Esophagus squamous epithelium (tissue), 5 donors: ENCODE data around the gene AGFG2. TPM values are rescaled to one million over a fixed set of nuclear protein-coding genes. Genes with fewer than 3 reads are reported as not detected.

ENCODE experiments used
- DNase-seq: peaks from one replicate; lab custom pipeline; 2025; lab: John Stamatoyannopoulos, UW
- H3K27ac ChIP-seq, 4 donors: fragments of 200-600 bp; sonication (generic); one replicate each; pipeline ENCODE4 v1.5.1; 2016 to 2019; ENCODE audit warnings: mild to moderate bottlenecking in 1 of 4
- H3K27me3 ChIP-seq, 4 donors: fragments of 200-600 bp; sonication (generic); 1 replicate in 3 of 4; 2 replicates in 1 of 4; pipeline versions ENCODE4 v1.5.1 to v1.6.0; 2017 to 2021; ENCODE audit warnings: antibody characterized with exemption in 1 of 4
- H3K36me3 ChIP-seq, 3 donors: fragments of 200-600 bp; sonication (generic); one replicate each; pipeline ENCODE4 v1.5.1; 2016 to 2019
- H3K4me1 ChIP-seq, 3 donors: fragments of 200-600 bp; sonication (generic); one replicate each; pipeline ENCODE4 v1.5.1; 2017 to 2019
- H3K4me3 ChIP-seq, 4 donors: fragments of 200-600 bp; sonication (generic); 1 replicate in 3 of 4; 2 replicates in 1 of 4; pipeline ENCODE4 v1.5.1; 2016 to 2019; ENCODE audit warnings: mild to moderate bottlenecking in 2 of 4, moderate library complexity in 1 of 4
- H3K9me3 ChIP-seq, 3 donors: fragments of 200-600 bp; sonication (generic); one replicate each; pipeline ENCODE4 v1.5.1; 2016 to 2019
- CTCF ChIP-seq, 6 experiments: fragments of 450-650 bp in 4 of 6; fragments of 200-600 bp in 2 of 6; sonication (generic) in 2 of 6; IDR thresholded peaks; one replicate each; pipeline ENCODE4 v1.5.1; 2016 to 2019; ENCODE audit warnings: antibody characterized with exemption in 6 of 6, mild to moderate bottlenecking in 4 of 6, moderate library complexity in 4 of 6
- POLR2A ChIP-seq, 4 donors: fragments of 450-650 bp; IDR thresholded peaks; one replicate each; pipeline ENCODE4 v1.6.1; 2017; ENCODE audit warnings: antibody characterized with exemption in 4 of 4, mild to moderate bottlenecking in 4 of 4, moderate library complexity in 3 of 4
- WGBS, 2 donors: methylation state at CpG; one replicate each; pipeline ENCODE4 v1.1.5; 2018; 5-methylcytosine and 5-hydroxymethylcytosine counted together
- intact Hi-C: fragments of 100-400 bp; cut with DNase I; formaldehyde crosslinking; loops from one replicate; pipeline ENCODE4 v1.15.0; 2022
- total RNA-seq, 4 donors: library from RNA; depleted of rRNA; stranded (reverse); fragments of >200 nt; gene quantifications; one replicate each; pipeline ENCODE4 v1.1.0, GENCODE V29; 2016
- donor health status: DM: yes; HTN: yes; CAD: no.

The AGFG2 gene
- total RNA-seq, 4 donors from 2014 or later: 14.5 to 49.2 (median 26.6) TPM

DNA sequence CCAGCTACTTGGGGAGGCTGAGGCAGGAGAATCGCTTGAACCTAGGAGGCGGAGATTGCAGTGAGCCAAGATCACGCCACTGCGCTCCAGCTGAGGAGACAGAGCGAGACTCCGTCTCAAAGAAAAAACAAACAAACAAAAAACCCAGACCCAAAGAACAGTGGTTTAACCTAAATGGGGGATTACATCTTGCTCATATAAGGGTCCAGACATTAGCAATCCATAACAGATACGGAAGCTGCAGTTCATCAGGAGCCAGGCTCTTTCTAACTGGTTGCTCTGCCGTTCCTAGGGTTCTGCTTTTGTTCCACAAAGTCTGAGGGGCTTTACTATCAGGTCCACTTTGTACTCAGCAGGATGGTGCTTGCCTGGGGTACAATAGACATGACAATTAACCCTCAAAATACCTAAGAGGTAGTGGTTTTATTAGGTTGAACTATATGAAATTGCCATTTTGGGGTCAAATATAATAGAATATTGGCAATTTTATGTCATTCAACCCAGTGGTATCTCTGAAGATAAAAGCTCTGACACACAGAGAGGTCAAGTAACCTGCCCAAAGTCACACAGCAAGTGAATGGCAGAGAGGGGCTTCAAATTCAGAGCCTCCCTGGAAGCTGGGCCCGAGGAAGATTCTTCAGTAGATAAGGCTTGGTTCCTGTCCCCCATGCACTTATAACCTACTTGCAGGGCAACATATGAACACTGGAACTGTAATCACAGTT, 34.0 kb upstream of the AGFG2 start:
- TF ChIP-seq CTCF (IDR thresholded peaks at IDR 0.05) (no peak), POLR2A (IDR thresholded peaks at IDR 0.05) (no peak)
- Histone ChIP-seq H3K27ac (no peak overlapping the region), H3K9me3 (no peaks in the 10 kb centered on the region), H3K36me3 (no peaks in the 10 kb centered on the region), H3K4me1 (peaks cover 0 to 13% (median 0%) of the 10 kb centered on the region in 3 donors), H3K27me3 (no peaks in the 10 kb centered on the region), H3K4me3 (no peak overlapping the region)
- WGBS, 2 donors: 86 to 94% methylated on average over 9 of the region's 9 CpGs
- intact Hi-C loops: no loop called here
- DNase-seq: no peak

DNA sequence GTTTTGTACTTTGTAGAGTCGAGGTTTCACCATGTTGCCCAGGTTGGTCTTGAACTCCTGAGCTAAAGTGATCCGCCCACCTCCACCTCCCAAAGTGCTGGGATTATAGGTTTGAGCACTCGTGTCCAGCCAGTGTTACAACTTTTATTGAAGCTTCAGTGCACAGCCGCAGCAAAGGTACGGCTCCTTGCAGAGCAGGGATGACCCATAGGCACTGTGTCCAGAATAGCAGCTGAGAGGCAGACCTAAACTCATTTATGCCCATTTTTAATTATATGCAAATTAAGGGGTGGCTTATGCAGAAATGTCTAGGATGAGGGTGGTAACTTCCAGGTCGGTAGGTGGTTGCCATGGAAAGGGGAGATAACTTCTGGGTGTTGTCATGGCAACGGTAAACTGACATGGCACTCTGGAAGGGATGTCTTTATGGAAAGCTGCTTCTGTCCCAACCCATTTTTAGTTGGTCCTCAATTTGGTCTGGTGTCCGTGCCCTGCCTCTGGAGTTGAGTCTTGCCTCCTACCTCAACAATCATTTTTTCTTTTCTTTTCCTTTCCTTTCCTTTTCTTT, 32.6 kb upstream of the AGFG2 start:
- H3K27me3 ChIP-seq: no peaks in the 10 kb centered on the region
- intact Hi-C loops: no loop called here
- H3K27ac ChIP-seq: no peak overlapping the region
- no peak for DNase-seq
- H3K36me3 ChIP-seq: no peaks in the 10 kb centered on the region
- peaks cover 0 to 13% (median 0%) of the 10 kb centered on the region in 3 donors for H3K4me1 ChIP-seq
- no peak overlapping the region for H3K4me3 ChIP-seq
- WGBS, 2 donors: 50 to 62% methylated on average over 6 to 7 of the region's 8 CpGs
- TF ChIP-seq CTCF (IDR thresholded peaks at IDR 0.05) (no peak), POLR2A (IDR thresholded peaks at IDR 0.05) (no peak)
- H3K9me3 ChIP-seq: no peaks in the 10 kb centered on the region

GRCh38 chr7:100509231-100509630, 29.8 kb upstream of the AGFG2 start:
- H3K27ac ChIP-seq: peak overlapping the region; percentile 3 to 53 (median 45)
- no peak for DNase-seq

GRCh38 chr7:100510437-100511239, 28.4 kb upstream of the AGFG2 start:
- no peak for DNase-seq
- H3K27ac ChIP-seq: no peak overlapping the region
- 82 to 88% methylated on average over 9 of the region's 9 CpGs for WGBS, 2 donors
- TF ChIP-seq POLR2A (IDR thresholded peaks at IDR 0.05): no peak
- TF ChIP-seq CTCF (IDR thresholded peaks at IDR 0.05): no peak
- H3K27me3 ChIP-seq: no peaks in the 10 kb centered on the region
- intact Hi-C loops: no loop called here
- no peaks in the 10 kb centered on the region for H3K36me3 ChIP-seq
- no peak overlapping the region for H3K4me3 ChIP-seq
- H3K4me1 ChIP-seq: peaks cover 3 to 23% (median 7%) of the 10 kb centered on the region in 3 donors
- no peaks in the 10 kb centered on the region for H3K9me3 ChIP-seq

More at GRCh38 chr7:100509231-100509630, 29.8 kb upstream of the AGFG2 start:
- no peaks in the 10 kb centered on the region for H3K36me3 ChIP-seq
- H3K4me1 ChIP-seq: peaks cover 0 to 13% (median 0%) of the 10 kb centered on the region in 3 donors
- no peak for TF ChIP-seq POLR2A (IDR thresholded peaks at IDR 0.05)
- TF ChIP-seq CTCF (IDR thresholded peaks at IDR 0.05): no peak
- no peak overlapping the region for H3K4me3 ChIP-seq
- intact Hi-C loops: no loop called here
- no peaks in the 10 kb centered on the region for H3K27me3 ChIP-seq
- H3K9me3 ChIP-seq: no peaks in the 10 kb centered on the region
- WGBS, 2 donors: 18 to 42% methylated on average over 3 to 4 of the region's 15 CpGs
